ENCODE results near the gene PDAP1.

- TF ChIP-seq, protein P1, sequence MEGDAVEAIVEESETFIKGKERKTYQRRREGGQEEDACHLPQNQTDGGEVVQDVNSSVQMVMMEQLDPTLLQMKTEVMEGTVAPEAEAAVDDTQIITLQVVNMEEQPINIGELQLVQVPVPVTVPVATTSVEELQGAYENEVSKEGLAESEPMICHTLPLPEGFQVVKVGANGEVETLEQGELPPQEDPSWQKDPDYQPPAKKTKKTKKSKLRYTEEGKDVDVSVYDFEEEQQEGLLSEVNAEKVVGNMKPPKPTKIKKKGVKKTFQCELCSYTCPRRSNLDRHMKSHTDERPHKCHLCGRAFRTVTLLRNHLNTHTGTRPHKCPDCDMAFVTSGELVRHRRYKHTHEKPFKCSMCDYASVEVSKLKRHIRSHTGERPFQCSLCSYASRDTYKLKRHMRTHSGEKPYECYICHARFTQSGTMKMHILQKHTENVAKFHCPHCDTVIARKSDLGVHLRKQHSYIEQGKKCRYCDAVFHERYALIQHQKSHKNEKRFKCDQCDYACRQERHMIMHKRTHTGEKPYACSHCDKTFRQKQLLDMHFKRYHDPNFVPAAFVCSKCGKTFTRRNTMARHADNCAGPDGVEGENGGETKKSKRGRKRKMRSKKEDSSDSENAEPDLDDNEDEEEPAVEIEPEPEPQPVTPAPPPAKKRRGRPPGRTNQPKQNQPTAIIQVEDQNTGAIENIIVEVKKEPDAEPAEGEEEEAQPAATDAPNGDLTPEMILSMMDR (IDR thresholded peaks at IDR 0.05; ENCODE audit: low read depth, low read length, missing input control) = no peak
- TF ChIP-seq YY1 (IDR thresholded peaks at IDR 0.05) = no peak
Observed at GRCh38 chr7:99452541-99452940, 44.1 kb upstream of the PDAP1 start.

Data from liver (tissue), 2 donors.